ENCODE measurements around the gene INPPL1.

DNA sequence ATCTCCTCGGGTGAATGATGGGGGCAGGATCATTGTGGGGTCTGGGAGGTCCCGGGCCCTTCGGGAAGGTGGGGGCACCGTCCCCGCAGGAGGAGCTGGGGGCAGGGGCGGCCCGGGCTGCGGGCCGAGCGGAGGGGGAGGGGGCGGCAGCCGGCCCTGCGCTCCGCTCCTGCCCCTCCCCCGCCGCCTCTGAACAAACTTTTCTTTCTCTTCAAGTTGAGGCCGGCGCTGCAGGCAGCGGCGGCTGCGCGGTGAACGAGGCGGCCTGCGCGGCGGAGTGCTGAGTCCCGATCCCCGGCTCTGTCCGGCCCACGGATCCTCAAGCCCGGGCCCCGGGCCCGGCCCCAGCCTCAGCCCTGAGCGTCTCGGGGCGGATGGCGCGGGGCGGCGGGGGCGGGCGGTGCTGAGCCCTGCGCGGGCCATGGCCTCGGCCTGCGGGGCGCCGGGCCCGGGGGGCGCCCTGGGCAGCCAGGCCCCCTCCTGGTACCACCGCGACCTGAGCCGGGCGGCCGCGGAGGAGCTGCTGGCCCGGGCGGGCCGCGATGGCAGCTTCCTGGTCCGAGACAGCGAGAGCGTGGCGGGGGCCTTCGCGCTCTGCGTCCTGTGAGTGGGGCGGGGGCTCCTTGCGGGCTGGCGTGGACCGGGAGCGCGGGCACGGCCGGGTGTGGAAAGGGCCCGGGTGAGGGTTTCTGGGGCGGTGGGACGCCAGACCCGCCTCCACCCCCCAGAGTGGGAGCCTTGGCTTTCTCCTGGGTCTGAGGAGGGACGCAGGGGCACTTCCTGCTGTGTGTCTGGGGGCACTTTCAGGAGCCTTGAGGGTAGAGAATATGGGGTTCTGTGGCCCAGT lies at the start of gene INPPL1:
- no peak for TF ChIP-seq CTCF (IDR thresholded peaks at IDR 0.05)
- TF ChIP-seq EP300 (IDR thresholded peaks at IDR 0.05) = no peak
- no peak for TF ChIP-seq POLR2A (IDR thresholded peaks at IDR 0.05)

All from suprapubic skin (tissue), 3 donors.